Kidney (tissue), 14 donors: ENCODE results near the gene ITGAX. TPM values are rescaled to one million over a fixed set of nuclear protein-coding genes. Genes with fewer than 3 reads are reported as not detected.

Experiments
- DNase-seq, 5 donors: peaks; one replicate each; pipeline ENCODE4 v3.0.0-alpha.2; 2013 to 2020
- FAIRE-seq: peaks from 2 replicates; lab custom pipeline; 2012; peaks lifted over from hg19 to GRCh38; lab: Jason Lieb, UNC
- H3K27ac ChIP-seq, 2 donors: one replicate each; pipeline ENCODE4 v1.7.0; 2013; ENCODE audit warnings: low read depth in 2 of 2, low read length in 2 of 2, inconsistent platforms in 1 of 2
- H3K27me3 ChIP-seq: one replicate; pipeline ENCODE4 v1.7.1; 2013; ENCODE audit warnings: low read length, inconsistent platforms; ENCODE audit not compliant: control insufficient read depth, insufficient read depth
- H3K36me3 ChIP-seq, 3 donors: one replicate each; pipeline versions ENCODE4 v1.7.0 to v1.7.1; 2013; ENCODE audit warnings: low read length in 3 of 3, control low read depth in 1 of 3, inconsistent platforms in 1 of 3; ENCODE audit not compliant: insufficient read depth in 3 of 3, control insufficient read depth in 2 of 3
- H3K4me1 ChIP-seq, 3 donors: one replicate each; pipeline versions ENCODE4 v1.7.0 to v1.7.1; 2013; ENCODE audit warnings: low read length in 3 of 3, inconsistent platforms in 1 of 3, low read depth in 1 of 3; ENCODE audit not compliant: control insufficient read depth in 2 of 3, insufficient read depth in 2 of 3
- H3K4me3 ChIP-seq, 3 donors: one replicate each; pipeline versions ENCODE4 v1.7.0 to v1.8.1; 2013; ENCODE audit warnings: low read length in 3 of 3, control low read depth in 1 of 3, inconsistent platforms in 1 of 3
- H3K9ac ChIP-seq, 3 donors: one replicate each; pipeline versions ENCODE4 v1.7.0 to v1.7.1; 2013; ENCODE audit warnings: low read length in 3 of 3, control low read depth in 1 of 3, inconsistent platforms in 1 of 3
- H3K9me3 ChIP-seq, 3 donors: one replicate each; pipeline versions ENCODE4 v1.7.0 to v1.7.1; 2013; ENCODE audit warnings: low read length in 3 of 3, control low read depth in 1 of 3, inconsistent platforms in 1 of 3; ENCODE audit not compliant: control insufficient read depth in 2 of 3, insufficient read depth in 1 of 3
- intact Hi-C: fragments of 100-400 bp; cut with DNase I; formaldehyde crosslinking; loops from one replicate; pipeline ENCODE4 v1.11.1; 2022
- polyA plus RNA-seq: library from polyadenylated mRNA; stranded (reverse); fragments of 350-450 nt; fragmentation: Illumina TruSeq; extraction: RNeasy Lipid Tissue Mini Kit (QIAGEN cat#74804); gene quantifications from one replicate; pipeline ENCODE4 v1.2.3, GENCODE V29; 2014; ENCODE audit warnings: low read depth, low replicate concordance; ENCODE audit not compliant: insufficient read depth
- total RNA-seq: library from RNA; stranded (reverse); fragmentation: NEBNext Ultra II Directional; extraction: Animal tissue kit (Norgen Biotek cat#: 25700); gene quantifications from one replicate; pipeline ENCODE4 v1.2.1, GENCODE V29; 2021
- TF ChIP-seq, protein P1 (sequence below): IDR thresholded peaks from 3 replicates; pipeline ENCODE4 v1.5.1; 2012; ENCODE audit warnings: mild to moderate bottlenecking, moderate library complexity, borderline replicate concordance; ENCODE audit not compliant: insufficient read depth; ENCODE audit errors: extremely low read depth
- donor health status: control.
- donor health status: control.
- donor health status: control.
- donor health status: control.
- donor health status: control.
- donor health status: DM: yes; HTN: yes; CAD: no.
- donor health status: Normal renal cell carcinoma (clear cell type).

Gene ITGAX
- total and polyA plus RNA-seq, 2 donors from 2014 or later: 0.37 to 11.9 TPM

DNA sequence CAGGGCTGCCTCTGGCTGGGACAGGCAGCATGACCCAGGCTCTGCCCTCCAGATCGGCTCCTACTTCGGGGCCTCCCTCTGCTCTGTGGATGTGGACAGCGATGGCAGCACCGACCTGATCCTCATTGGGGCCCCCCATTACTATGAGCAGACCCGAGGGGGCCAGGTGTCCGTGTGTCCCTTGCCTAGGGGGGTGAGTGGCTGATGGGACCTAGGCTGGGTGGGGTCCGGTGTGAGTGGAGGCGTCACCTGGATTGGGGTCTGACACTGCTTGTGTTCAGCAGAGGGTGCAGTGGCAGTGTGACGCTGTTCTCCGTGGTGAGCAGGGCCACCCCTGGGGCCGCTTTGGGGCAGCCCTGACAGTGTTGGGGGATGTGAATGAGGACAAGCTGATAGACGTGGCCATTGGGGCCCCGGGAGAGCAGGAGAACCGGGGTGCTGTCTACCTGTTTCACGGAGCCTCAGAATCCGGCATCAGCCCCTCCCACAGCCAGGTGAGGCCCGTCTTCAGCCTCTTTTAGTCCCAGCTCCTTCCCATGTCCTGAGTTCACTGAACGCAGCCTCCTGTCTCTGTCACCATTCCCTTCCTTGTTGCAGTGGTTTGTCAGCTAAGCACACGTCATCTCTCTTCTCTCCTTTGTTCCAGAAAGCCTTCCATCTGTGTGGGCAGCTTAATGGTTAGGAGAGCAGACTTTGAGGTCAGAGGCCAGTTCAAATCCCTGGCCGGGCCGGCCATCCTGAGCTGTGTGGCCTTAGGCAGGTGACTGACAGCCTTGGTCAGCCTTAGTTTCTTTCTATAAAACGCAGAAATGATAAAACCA lies 56.3 kb downstream of the ITGAX start:
- no peak overlapping the region for H3K9ac ChIP-seq
- no peak overlapping the region for H3K4me3 ChIP-seq
- no peaks in the 10 kb centered on the region for H3K9me3 ChIP-seq
- no peak for FAIRE-seq
- no peaks in the 10 kb centered on the region for H3K36me3 ChIP-seq
- peak in 1 of 5 donors; percentile 17 for DNase-seq
- intact Hi-C loops: no loop called here
- H3K27me3 ChIP-seq: no peaks in the 10 kb centered on the region
- TF ChIP-seq, protein P1, sequence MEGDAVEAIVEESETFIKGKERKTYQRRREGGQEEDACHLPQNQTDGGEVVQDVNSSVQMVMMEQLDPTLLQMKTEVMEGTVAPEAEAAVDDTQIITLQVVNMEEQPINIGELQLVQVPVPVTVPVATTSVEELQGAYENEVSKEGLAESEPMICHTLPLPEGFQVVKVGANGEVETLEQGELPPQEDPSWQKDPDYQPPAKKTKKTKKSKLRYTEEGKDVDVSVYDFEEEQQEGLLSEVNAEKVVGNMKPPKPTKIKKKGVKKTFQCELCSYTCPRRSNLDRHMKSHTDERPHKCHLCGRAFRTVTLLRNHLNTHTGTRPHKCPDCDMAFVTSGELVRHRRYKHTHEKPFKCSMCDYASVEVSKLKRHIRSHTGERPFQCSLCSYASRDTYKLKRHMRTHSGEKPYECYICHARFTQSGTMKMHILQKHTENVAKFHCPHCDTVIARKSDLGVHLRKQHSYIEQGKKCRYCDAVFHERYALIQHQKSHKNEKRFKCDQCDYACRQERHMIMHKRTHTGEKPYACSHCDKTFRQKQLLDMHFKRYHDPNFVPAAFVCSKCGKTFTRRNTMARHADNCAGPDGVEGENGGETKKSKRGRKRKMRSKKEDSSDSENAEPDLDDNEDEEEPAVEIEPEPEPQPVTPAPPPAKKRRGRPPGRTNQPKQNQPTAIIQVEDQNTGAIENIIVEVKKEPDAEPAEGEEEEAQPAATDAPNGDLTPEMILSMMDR: no peak
- H3K27ac ChIP-seq: no peak overlapping the region
- no peaks in the 10 kb centered on the region for H3K4me1 ChIP-seq

DNA sequence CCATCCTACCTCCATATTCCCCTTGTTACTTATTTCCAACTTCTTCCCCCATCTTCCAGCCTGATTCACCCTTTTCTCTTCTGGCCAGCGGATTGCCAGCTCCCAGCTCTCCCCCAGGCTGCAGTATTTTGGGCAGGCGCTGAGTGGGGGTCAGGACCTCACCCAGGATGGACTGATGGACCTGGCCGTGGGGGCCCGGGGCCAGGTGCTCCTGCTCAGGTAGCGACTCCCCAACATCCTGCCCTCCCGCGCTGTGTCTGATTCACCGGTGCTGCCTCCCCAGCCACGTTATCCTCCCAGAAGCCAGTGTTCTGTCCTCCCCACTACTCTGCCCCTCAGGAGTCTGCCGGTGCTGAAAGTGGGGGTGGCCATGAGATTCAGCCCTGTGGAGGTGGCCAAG lies 57.8 kb downstream of the ITGAX start:
- TF ChIP-seq, protein P1: no peak
- no peaks in the 10 kb centered on the region for H3K27me3 ChIP-seq
- H3K9me3 ChIP-seq: no peaks in the 10 kb centered on the region
- no peak overlapping the region for H3K4me3 ChIP-seq
- H3K9ac ChIP-seq: no peak overlapping the region
- DNase-seq (no peak), FAIRE-seq (no peak)
- H3K4me1 ChIP-seq: no peaks in the 10 kb centered on the region
- no peak overlapping the region for H3K27ac ChIP-seq
- intact Hi-C loops: no loop called here
- no peaks in the 10 kb centered on the region for H3K36me3 ChIP-seq

DNA sequence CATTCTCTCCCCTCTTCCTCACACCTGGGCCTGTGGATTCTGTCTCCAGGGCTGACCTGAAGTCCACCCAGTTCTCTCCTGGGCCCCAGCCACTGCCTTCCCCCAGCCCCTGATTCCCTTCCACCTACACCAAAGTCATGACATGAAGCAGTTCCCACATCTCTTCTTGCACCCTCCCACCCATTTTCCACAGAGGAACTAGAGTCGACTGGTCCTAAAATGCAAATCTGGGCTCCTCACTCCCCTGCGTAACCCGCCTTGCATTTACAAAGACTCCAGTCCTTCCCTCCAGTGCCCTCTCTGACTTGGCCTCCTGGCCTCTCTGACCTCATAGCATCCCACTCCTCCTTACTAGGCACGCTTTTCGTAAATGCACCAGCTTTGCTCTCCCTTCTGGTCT lies 58.4 kb downstream of the ITGAX start:
- Histone ChIP-seq H3K36me3 (no peaks in the 10 kb centered on the region), H3K27ac (no peak overlapping the region), H3K27me3 (no peaks in the 10 kb centered on the region), H3K9me3 (no peaks in the 10 kb centered on the region), H3K4me3 (no peak overlapping the region), H3K9ac (no peak overlapping the region), H3K4me1 (no peaks in the 10 kb centered on the region)
- DNase-seq: no peak
- intact Hi-C loops: no loop called here
- FAIRE-seq: no peak
- TF ChIP-seq, protein P1: no peak

DNA sequence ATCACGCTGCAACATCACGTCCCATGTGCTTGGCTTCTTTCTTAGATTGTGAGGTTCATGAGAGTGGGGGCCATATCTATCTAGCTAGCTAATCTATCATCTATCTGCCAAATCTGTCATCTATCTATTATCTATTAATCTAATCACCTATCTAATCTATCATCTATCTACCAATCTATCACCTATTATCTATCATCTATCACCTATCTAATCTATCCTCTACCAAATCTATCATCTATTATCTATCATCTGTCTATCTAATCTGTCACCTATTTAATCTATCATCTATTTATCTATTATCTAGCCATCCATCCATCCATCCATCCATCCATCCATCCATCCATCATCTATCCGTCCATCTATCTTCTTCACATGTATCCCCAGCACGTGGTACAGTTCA lies 59.0 kb downstream of the ITGAX start:
- intact Hi-C loops: no loop called here
- FAIRE-seq: no peak
- no peak for DNase-seq
- Histone ChIP-seq H3K27me3 (no peaks in the 10 kb centered on the region), H3K27ac (no peak overlapping the region), H3K9me3 (no peaks in the 10 kb centered on the region), H3K9ac (no peak overlapping the region), H3K4me1 (no peaks in the 10 kb centered on the region), H3K36me3 (no peaks in the 10 kb centered on the region), H3K4me3 (no peak overlapping the region)
- TF ChIP-seq, protein P1: no peak
